B cell (primary cell): ENCODE measurements around the gene RAB25.

Source experiments
- CTCF ChIP-seq: fragments of 200-600 bp; IDR thresholded peaks from one replicate; pipeline ENCODE4 v1.8.0; 2022; ENCODE audit warnings: antibody characterized with exemption, mild to moderate bottlenecking
- EZH2 ChIP-seq: IDR thresholded peaks from 2 replicates; pipeline ENCODE4 v1.6.1; 2012; ENCODE audit warnings: borderline replicate concordance, low read depth, mild to moderate bottlenecking, moderate library complexity, low read length; ENCODE audit not compliant: insufficient read depth, poor library complexity, severe bottlenecking

- TF ChIP-seq CTCF = no peak
- no peak for TF ChIP-seq EZH2
Measured at GRCh38 chr1:156104861-156105832, 44.2 kb downstream of the RAB25 start.
